Lung (tissue), 12 donors: Measurements from ENCODE around the gene ZNF662. TPM values are rescaled to one million over a fixed set of nuclear protein-coding genes. Genes with fewer than 3 reads are reported as not detected.

ENCODE experiments used
- ATAC-seq: fragments of 200-7000 bp; cut with Tn5 transposase; one replicate; pipeline ENCODE4 v1.9.1; 2020; ENCODE audit warnings: moderate number of reproducible peaks; ENCODE audit not compliant: insufficient read depth, low FRiP score
- DNase-seq, 3 donors: peaks; one replicate each; pipeline ENCODE4 v3.0.0-alpha.2; 2013 to 2017
- H3K27ac ChIP-seq, 2 donors: one replicate each; pipeline ENCODE4 v1.5.1; 2013; ENCODE audit warnings: mild to moderate bottlenecking in 2 of 2, moderate library complexity in 2 of 2, control low read depth in 1 of 2, inconsistent platforms in 1 of 2, low read depth in 1 of 2, low read length in 1 of 2
- H3K27me3 ChIP-seq, 3 donors: one replicate each; pipeline ENCODE4 v1.5.1; 2013; ENCODE audit warnings: low read length in 2 of 3; ENCODE audit not compliant: control insufficient read depth in 3 of 3, insufficient read depth in 3 of 3
- H3K36me3 ChIP-seq, 4 donors: one replicate each; pipeline ENCODE4 v1.5.1; 2013; ENCODE audit warnings: low read length in 4 of 4, mild to moderate bottlenecking in 1 of 4, moderate library complexity in 1 of 4; ENCODE audit not compliant: control insufficient read depth in 4 of 4, insufficient read depth in 4 of 4
- H3K4me1 ChIP-seq, 5 donors: one replicate each; pipeline ENCODE4 v1.5.1; 2013; ENCODE audit warnings: low read length in 5 of 5, mild to moderate bottlenecking in 2 of 5, moderate library complexity in 1 of 5; ENCODE audit not compliant: control insufficient read depth in 5 of 5, insufficient read depth in 5 of 5
- H3K4me3 ChIP-seq: one replicate; pipeline ENCODE4 v1.5.1; 2013; ENCODE audit warnings: mild to moderate bottlenecking, control low read depth, moderate library complexity
- H3K9ac ChIP-seq, 2 donors: one replicate each; pipeline ENCODE4 v1.5.1; 2013; ENCODE audit warnings: low read length in 2 of 2, control low read depth in 1 of 2; ENCODE audit not compliant: insufficient read depth in 1 of 2
- H3K9me3 ChIP-seq, 4 donors: one replicate each; pipeline ENCODE4 v1.5.1; 2013; ENCODE audit warnings: low read length in 3 of 4, mild to moderate bottlenecking in 1 of 4, moderate library complexity in 1 of 4; ENCODE audit not compliant: control insufficient read depth in 4 of 4, insufficient read depth in 3 of 4
- WGBS, 2 donors: extraction: QIAGEN DNeasy Blood & Tissue Kit; methylation state at CpG; one replicate each; pipeline ENCODE4 v1.1.7; 2013; 5-methylcytosine and 5-hydroxymethylcytosine counted together
- polyA plus RNA-seq, 2 donors: library from polyadenylated mRNA; stranded (reverse); fragments of 200-250 nt; gene quantifications; one replicate each; pipeline ENCODE4 v1.2.1, GENCODE V29; 2013
- total RNA-seq, 2 donors: library from RNA; depleted of rRNA in 1 of 2; stranded (reverse); fragments of >200 nt in 1 of 2; gene quantifications; one replicate each; pipeline ENCODE4 v1.2.1, GENCODE V29; 2014 to 2021
- TF ChIP-seq, protein P1 (sequence below): IDR thresholded peaks from 2 replicates; pipeline ENCODE4 v1.5.1; 2012; ENCODE audit warnings: mild to moderate bottlenecking; ENCODE audit errors: control extremely low read depth, extremely low read depth
- donor health status: control.
- donor health status: control.
- donor health status: Bipolar disorder and iron deficiency.
- donor health status: healthy.
- donor health status: DM: yes; HTN: yes; CAD: no.

ZNF662 gene
- total and polyA plus RNA-seq, 4 donors, result 0.85 to 22.7 (median 6.4) TPM

DNA sequence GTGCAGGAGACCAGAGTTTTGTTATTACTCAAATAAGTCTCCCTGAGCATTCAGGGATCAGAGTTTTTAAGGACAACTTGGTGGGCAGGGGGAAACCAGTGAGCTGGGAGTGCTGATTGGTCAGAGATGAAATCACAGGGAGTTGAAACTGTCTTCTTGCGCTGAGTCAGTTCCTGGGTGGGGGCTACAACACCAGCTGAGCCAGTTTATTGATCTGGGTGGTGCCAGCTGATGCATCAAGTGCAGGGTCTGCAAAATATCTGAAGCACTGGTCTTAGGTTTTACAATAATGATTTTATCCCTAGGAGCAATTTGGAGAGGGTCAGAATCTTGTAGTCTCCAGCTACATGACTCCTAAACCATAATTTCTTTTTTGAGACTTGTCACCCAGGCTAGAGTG is 13.8 kb upstream of the ZNF662 start:
- TF ChIP-seq, protein P1, sequence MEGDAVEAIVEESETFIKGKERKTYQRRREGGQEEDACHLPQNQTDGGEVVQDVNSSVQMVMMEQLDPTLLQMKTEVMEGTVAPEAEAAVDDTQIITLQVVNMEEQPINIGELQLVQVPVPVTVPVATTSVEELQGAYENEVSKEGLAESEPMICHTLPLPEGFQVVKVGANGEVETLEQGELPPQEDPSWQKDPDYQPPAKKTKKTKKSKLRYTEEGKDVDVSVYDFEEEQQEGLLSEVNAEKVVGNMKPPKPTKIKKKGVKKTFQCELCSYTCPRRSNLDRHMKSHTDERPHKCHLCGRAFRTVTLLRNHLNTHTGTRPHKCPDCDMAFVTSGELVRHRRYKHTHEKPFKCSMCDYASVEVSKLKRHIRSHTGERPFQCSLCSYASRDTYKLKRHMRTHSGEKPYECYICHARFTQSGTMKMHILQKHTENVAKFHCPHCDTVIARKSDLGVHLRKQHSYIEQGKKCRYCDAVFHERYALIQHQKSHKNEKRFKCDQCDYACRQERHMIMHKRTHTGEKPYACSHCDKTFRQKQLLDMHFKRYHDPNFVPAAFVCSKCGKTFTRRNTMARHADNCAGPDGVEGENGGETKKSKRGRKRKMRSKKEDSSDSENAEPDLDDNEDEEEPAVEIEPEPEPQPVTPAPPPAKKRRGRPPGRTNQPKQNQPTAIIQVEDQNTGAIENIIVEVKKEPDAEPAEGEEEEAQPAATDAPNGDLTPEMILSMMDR, result no peak
- no peak overlapping the region for H3K4me3 ChIP-seq
- H3K4me1 ChIP-seq, result no peaks in the 10 kb centered on the region
- H3K36me3 ChIP-seq, result no peaks in the 10 kb centered on the region
- 78 to 91% methylated on average over 1 of the region's 1 CpG for WGBS, 2 donors
- no peak overlapping the region for H3K9ac ChIP-seq
- ATAC-seq (no peak), DNase-seq (no peak)
- no peaks in the 10 kb centered on the region for H3K9me3 ChIP-seq
- H3K27ac ChIP-seq, result no peak overlapping the region
- no peaks in the 10 kb centered on the region for H3K27me3 ChIP-seq

DNA sequence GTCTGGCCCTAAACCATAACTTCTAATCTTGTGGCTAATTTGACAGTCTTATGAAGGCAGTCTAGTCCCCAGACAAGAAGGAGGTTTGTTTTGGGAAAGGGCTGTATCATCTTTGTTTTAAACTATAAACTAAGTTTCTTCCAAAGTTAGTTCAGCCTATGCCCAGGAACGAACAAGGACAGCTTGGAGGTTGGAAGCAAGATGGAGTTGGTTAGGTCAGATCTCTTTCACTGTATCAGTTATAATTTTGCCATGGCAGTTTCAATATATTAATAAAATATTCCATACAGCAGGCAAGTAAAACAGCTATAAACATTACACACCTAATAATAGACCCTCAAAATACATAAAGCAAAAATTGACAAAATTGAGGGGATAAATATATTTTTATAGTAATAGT is 13.1 kb upstream of the ZNF662 start:
- 88 to 94% methylated on average over 1 of the region's 1 CpG for WGBS, 2 donors
- Histone ChIP-seq H3K27me3 (no peaks in the 10 kb centered on the region), H3K27ac (no peak overlapping the region), H3K4me1 (no peaks in the 10 kb centered on the region), H3K9me3 (no peaks in the 10 kb centered on the region), H3K36me3 (no peaks in the 10 kb centered on the region), H3K4me3 (no peak overlapping the region), H3K9ac (no peak overlapping the region)
- TF ChIP-seq, protein P1, result no peak
- DNase-seq (no peak), ATAC-seq (no peak)

GRCh38 chr3:42894698-42895579 is 11.0 kb upstream of the ZNF662 start:
- WGBS, 2 donors, result 82 to 84% methylated on average over 3 of the region's 3 CpGs
- TF ChIP-seq, protein P1, result no peak
- no peak overlapping the region for H3K9ac ChIP-seq

GRCh38 chr3:42895580-42895868 is 10.4 kb upstream of the ZNF662 start:
- TF ChIP-seq, protein P1, result no peak
- Histone ChIP-seq H3K4me3 (no peak overlapping the region), H3K9me3 (no peaks in the 10 kb centered on the region), H3K4me1 (no peaks in the 10 kb centered on the region), H3K27me3 (no peaks in the 10 kb centered on the region), H3K36me3 (no peaks in the 10 kb centered on the region), H3K9ac (no peak overlapping the region), H3K27ac (no peak overlapping the region)
- no peak for DNase-seq
- ATAC-seq, result no peak

More at GRCh38 chr3:42894698-42895579, 11.0 kb upstream of the ZNF662 start:
- ATAC-seq (no peak), DNase-seq (no peak)
- Histone ChIP-seq H3K27ac (no peak overlapping the region), H3K9me3 (no peaks in the 10 kb centered on the region), H3K27me3 (no peaks in the 10 kb centered on the region), H3K4me1 (no peaks in the 10 kb centered on the region), H3K36me3 (no peaks in the 10 kb centered on the region), H3K4me3 (no peak overlapping the region)
